T1000 (cell line): ENCODE data around the gene LUZP2.

Experiments
- DNase-seq: peaks from one replicate; lab custom pipeline; 2025; ENCODE audit warnings: mixed read lengths; lab: John Stamatoyannopoulos, UW

The LUZP2 gene

DNA sequence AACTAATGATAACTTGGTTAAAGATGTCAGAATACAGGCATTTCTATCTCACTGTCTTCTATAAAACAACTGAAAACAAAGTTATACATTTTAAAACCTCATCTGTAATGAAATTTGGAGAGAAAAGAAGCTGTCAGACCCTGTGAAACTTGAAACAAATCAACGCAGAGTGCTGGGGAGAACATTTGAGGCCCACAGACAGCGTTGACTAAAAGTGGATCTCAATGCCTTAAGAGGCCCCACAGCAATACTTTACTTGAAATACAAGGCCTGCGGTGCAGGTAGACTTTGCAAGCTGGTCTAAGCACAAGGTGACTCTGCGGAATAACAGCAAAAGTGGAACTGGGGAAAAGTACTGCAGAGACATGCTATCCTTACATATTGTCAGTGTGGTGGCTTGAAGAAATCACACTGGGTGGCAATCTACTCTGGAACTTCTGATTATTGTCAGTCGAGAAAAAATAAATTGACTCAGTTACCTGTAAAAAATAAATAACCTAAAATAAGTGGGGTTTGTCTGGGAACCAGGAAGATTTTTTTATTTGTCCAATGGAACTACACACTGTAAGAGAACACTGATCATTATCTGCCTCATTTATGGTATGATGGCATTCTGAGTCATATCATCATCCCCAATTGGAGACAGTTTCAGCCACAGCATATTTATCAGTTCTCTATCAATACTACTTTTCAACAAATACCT lies 138.9 kb downstream of the LUZP2 start:
- DNase-seq: no peak

GRCh38 chr11:24636291-24636629 lies 139.4 kb downstream of the LUZP2 start:
- no peak for DNase-seq

DNA sequence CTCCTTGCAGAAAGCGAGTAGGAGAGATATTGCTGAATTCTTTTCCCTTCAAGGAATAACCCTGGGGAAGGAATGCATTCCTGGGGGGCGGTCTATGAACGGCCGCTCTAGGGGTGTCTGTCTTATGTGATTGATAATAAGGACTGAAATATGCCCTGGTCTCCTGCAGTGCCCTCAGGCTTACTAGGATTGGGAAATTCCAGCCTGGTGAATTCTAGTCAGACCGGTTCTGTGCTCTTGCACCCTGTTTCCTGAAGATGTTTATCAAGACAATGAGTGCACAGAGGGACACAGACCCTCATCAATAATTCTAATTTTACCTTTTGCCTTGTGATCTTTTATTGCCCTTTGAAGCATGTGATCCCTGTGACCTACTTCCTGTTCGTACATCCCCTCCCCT lies 140.7 kb downstream of the LUZP2 start:
- DNase-seq: no peak

DNA sequence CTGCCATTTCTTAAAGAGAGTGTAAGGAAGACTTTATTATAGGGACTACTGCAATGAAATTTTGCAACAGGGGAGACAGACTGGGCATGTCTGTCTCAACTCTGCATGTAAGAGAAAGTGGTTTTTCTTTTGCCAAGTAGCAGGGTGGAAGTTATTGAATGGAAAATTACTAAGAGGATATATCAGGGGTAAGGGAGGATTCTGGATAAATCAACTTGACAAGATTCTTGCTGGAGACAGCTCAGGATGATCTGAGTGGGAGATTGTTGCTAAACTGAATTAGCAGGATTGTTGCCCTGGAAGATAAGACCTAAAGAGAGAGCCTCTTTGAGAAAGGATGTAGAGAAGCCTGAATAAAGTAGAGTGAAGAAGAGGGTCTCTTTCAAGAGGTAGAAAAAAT lies 145.8 kb downstream of the LUZP2 start:
- no peak for DNase-seq

GRCh38 chr11:24645563-24645962 lies 148.7 kb downstream of the LUZP2 start:
- no peak for DNase-seq

DNA sequence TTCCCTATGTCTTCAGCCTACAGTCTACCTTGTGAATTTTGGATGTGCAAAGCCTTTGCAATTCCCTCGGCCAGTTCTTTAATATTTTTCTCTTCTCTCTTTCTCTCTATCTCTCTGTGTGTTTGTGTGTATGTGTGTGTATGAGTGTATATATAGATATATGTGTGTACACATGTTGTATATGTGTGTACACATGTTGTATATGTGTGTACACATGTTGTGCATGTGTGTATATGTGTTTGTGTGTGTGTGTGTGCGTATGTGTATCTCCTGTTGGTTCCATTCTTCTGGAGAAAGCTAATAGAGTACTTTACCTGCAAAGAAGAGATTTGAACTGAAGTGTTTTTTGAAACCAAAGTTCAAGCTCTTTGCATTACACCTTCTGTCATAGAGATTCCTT lies 155.0 kb downstream of the LUZP2 start:
- no peak for DNase-seq

GRCh38 chr11:24653901-24654300 lies 157.0 kb downstream of the LUZP2 start:
- no peak for DNase-seq

- DNase-seq: no peak
Measured at GRCh38 chr11:24661331-24661730, 164.5 kb downstream of the LUZP2 start.

DNA sequence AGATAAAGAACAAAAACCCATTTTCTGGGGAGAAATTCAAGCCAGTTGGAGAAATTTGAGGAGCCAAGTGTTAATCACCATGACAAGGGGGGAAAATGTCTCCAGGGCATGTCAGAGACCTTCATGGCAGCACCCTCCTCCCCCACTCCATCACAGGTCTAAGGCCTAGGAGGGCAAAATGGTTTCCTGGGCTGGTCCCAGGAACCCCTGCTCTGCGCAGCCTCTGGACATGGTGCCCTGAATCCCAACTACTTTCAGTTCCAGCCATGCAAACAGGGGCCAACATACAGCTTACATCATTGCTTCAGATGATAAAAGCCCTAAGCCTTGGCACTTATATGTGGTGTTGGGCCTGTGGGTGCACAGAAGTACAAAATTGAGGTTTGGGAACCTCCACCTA lies 167.5 kb downstream of the LUZP2 start:
- DNase-seq: no peak

DNA sequence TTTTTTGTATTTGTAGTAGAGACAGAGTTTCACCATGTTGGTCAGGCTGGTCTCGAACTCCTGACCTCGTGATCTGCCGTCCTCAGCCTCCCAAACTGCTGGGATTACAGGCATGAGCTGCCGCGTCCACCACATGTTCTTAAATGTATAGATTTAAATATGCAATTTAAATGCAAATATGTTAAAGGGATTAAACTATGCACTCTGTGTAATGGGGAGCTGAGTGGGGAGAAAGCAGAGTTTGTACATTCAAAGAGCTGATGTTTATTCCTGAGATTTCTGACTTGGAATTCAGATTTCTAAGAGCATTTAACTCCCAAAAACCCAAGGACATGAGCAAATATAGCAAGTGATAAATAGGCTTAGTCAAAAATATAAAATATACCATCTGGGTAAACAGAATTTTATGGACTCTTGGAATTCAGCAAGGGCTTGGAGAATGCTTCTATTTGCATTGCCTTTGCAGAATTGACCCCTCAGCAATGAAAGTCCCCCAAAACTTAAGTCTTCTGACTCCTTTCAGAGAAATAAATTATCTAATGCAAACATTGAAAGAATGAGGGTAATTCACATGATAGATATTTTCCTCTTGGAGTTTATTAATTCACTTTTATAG lies 170.6 kb downstream of the LUZP2 start:
- no peak for DNase-seq

DNA sequence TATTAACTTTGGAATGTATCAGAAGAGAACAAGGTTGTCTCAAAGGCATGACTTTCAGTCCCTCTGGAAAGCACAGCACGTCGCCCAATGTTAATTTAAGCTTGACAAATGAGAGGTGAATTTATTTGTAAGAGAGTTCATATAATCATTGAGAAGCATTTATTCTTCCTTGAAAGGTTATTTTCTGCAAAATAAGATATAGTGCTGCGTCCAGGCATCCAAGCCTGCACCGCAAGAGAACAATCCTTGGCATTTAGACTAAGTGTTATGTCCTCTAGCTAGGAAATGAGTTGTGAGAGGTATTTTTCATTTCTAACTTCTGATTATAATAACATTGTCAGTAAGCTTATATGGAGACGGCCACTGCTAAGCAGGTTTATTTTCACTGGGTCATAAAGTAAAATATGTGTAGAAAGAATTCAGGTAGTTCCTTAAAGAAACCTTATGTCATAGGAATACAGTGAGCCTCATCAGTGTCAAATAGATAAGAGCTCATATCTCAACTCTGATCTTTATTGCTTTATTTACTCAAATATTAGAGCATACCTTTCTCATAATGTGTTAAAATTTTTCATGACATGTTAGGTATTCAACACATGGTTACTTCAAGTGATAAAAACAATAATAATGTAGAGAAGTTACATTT lies 182.0 kb downstream of the LUZP2 start:
- no peak for DNase-seq

DNA sequence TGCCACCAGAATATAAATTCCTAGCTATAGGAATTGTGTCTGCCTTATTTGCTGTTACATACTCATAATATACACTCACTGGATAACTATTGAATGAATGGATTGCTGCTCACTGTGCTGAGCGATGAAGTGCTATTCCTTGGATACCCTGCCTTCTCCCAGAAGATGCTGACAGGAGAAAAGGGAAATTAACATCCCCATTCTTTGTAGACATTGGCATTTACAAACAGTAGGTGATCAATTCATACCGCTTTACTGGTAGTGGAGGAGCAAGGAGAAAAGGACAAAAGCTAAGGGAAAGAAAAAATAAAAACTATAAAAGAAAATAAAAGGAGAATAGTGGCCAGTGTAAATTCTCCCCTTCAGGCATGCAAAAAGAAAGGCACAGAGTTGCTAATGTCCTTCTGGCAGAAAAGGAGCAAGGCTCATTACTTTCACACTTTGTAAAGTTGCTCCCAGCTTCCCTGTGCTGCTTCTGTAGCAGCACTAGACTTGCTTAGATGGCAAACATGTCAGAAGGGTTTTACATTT lies 183.0 kb downstream of the LUZP2 start:
- DNase-seq: no peak

DNA sequence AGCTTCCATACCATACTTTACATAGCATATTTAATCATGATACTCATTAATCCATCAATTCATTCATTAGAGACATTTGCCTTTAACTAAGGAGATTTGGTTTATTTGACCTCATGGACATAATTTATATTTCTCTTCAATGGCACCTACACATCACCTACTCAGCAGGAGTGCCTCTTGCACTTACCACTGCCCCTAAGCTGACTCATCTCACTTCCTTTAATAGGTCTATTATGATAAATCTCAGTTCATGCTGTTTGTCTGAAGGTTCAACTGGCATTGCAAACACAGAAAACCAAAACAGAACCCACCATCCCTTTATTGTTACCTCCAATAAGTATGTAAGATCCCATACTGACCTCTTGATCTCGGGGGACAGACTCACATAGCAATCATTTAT lies 186.7 kb downstream of the LUZP2 start:
- no peak for DNase-seq

DNA sequence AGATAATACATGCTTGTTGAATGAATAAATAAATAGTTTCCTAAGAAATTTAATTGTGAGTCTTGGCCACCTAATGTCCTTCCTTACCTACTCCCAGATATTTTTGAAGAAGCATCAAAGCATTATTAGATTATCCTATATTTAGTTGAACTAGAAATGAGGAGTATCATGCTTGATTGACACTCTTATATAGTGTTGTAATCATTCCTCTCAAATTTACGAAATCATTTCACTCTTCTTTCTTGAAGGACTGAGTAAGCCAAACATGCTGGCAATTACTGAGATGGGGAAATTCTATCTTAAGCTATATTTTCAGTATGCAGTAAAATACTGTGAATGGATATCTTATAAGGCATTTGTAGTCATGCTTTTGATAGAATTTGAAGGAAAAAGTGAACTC lies 189.0 kb downstream of the LUZP2 start:
- no peak for DNase-seq

DNA sequence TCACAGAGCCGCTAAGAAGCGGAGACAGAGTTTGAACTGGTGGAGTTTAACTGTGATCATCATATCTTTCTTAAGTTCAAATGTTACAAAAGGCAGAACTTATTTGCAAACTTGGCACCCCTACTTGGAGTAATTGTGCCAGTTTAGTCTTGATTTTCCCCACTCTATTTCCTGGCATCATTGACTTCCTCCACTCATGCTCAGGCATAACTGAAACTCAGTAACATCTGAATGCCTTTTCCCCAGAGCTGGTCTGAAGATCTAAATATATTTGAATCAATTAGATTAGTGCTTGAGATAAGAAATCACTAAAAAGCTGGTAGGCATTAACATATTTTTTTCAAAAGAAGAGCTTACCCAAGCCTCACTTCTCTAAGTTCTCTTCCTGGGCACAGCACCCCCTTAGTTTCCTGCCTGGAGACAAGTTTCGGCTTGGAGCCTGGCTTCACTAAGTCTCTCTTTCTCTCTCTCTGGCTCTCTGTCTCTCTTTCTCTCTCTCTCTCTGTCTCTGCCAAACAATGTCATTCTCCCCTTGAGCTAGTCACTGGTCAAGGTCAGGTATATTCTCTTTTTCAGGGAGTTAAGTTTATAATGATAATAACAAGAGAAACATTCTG lies 190.8 kb downstream of the LUZP2 start:
- no peak for DNase-seq

DNA sequence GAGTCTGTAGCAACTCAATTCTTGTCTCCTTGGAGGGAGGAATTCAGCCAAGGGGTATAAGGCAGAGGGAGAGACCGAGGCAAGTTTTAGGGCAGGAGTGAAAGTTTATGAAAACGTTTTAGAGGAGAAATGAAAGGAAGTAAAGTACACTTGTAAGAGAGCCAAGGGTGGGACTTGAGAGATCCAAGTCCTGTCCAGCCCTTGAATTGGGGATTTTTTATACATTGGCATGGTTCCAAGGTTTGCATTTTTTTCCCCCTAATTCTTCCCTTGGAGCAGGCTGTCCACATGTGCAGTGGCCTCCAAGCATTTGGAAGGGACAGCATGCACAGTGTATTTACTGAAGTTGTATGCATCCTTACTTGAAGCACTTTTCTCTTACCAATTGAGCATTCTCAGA lies 192.1 kb downstream of the LUZP2 start:
- no peak for DNase-seq

DNA sequence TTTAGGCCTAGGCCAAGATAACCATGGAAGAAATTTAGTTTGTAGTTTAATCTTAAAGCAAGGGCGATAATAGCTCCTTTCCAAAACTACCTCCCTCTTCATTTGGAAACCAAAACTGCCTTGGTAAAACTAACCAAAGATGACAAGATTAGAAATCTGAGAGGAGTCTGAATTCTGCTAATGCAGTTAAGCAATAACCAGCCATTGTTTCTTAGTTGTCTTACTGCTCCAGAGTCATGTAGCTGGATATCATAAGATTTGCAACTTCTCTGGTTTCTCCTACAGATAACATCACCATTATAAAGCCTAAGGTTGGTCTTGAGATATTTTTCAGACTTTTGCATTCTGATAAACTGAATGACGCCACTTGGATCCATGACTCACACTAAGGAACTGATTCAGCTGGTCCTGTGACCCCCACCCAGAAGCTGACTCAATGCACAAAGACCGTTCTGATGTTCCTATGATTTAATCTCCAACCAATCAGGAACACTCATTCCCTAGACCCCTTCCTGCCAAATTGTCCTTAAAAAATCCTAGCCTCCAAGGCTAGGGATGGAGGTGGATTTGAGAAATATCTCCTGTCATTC lies 200.8 kb downstream of the LUZP2 start:
- no peak for DNase-seq

- DNase-seq: no peak
Measured at GRCh38 chr11:24704716-24705115, 207.9 kb downstream of the LUZP2 start.

DNA sequence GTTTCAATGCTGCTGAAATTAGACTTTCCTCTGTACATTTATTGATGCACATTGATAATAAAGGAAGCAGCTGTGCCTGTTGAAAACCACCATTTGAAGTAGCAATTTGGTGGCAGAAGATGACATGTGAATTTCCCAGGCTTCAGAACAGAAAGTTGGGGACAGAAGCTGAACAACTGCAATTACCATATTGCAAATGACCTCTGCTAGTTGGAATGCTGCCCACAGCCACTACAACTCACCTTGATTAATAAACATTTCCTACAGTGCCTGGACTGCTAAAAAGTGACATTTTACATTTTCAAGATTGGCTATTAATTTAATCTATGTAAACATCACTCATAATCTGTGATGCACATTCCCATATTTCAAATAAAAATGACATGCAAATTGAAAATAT lies 208.6 kb downstream of the LUZP2 start:
- no peak for DNase-seq

DNA sequence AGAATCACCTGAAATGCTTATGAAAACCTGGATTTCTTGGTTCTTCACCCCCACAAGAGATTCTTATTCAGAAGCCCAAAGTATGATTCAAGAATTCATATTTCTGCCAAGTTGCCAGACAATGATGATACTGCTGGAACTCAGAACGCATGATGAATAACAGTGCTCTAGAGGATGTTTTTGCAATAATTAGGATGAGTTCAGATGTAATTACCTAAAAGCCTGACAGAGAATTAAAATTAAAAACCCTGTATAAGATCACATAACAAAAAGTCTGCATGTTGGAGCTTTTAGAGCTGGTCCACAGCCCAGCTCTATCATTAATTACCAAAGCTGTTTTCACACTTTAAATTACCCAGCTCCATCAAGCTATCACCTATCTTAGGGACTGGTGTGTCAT lies 211.8 kb downstream of the LUZP2 start:
- DNase-seq: no peak

GRCh38 chr11:24709928-24710565 lies 213.2 kb downstream of the LUZP2 start:
- DNase-seq: no peak

DNA sequence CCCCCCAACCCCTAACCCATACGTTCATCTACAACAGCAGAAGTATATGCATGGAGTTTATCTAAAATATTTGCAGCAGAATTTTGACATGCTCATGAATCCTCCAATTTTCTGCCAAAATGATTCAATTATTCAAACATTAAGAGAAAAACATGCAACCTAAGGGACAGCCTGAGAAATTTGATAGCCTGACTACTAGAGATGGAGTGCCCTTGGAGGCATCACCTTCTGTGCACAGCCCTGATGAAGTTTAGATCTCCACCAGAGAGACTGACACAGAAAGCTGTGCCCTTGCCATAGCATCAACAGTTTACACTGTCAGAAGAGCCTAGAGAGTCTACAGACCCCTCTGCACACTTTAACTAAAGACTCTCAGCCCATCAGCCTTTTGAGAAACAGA lies 217.7 kb downstream of the LUZP2 start:
- DNase-seq: no peak
